Heart right ventricle (tissue), 16 donors: ENCODE measurements around the gene DDX31. TPM values are rescaled to one million over a fixed set of nuclear protein-coding genes. Genes with fewer than 3 reads are reported as not detected.

ENCODE experiments used
- ATAC-seq, 8 donors: fragments of 200-7000 bp; cut with Tn5 transposase; one replicate each; pipeline ENCODE4 v1.9.1; 2020; ENCODE audit warnings: mild to moderate bottlenecking in 8 of 8, moderate library complexity in 8 of 8, moderate number of reproducible peaks in 1 of 8
- DNase-seq, 2 donors: peaks; one replicate each; pipeline ENCODE4 v3.0.0-alpha.2; 2020
- H3K27ac ChIP-seq, 10 donors: fragments of 200-600 bp; sonication (generic) in 2 of 10; one replicate each; pipeline versions ENCODE4 v1.5.0 to v1.8.0; 2020 to 2022; ENCODE audit warnings: mild to moderate bottlenecking in 3 of 10
- H3K27me3 ChIP-seq, 7 donors: fragments of 200-600 bp; one replicate each; pipeline ENCODE4 v1.8.0; 2021 to 2022; ENCODE audit warnings: mild to moderate bottlenecking in 2 of 7
- H3K36me3 ChIP-seq, 9 donors: fragments of 200-600 bp; sonication (generic) in 1 of 9; one replicate each; pipeline versions ENCODE4 v1.5.0 to v1.8.0; 2020 to 2022; ENCODE audit warnings: mild to moderate bottlenecking in 2 of 9
- H3K4me1 ChIP-seq, 9 donors: fragments of 200-600 bp; sonication (generic) in 1 of 9; one replicate each; pipeline versions ENCODE4 v1.5.0 to v1.8.0; 2020 to 2022; ENCODE audit warnings: mild to moderate bottlenecking in 4 of 9
- H3K4me3 ChIP-seq, 10 donors: fragments of 200-600 bp; sonication (generic) in 2 of 10; one replicate each; pipeline versions ENCODE4 v1.5.0 to v1.8.0; 2020 to 2022; ENCODE audit warnings: mild to moderate bottlenecking in 7 of 10, moderate library complexity in 2 of 10
- H3K9me3 ChIP-seq, 11 donors: fragments of 200-600 bp in 10 of 11; sonication (generic) in 2 of 11; one replicate each; pipeline versions ENCODE4 v1.5.0 to v1.8.0; 2013 to 2022; ENCODE audit warnings: mild to moderate bottlenecking in 2 of 11, control low read depth in 1 of 11, moderate library complexity in 1 of 11
- CTCF ChIP-seq, 9 donors: fragments of 200-600 bp; sonication (generic) in 2 of 9; IDR thresholded peaks; one replicate each; pipeline versions ENCODE4 v1.5.0 to v1.8.0; 2021 to 2022; ENCODE audit warnings: antibody characterized with exemption in 9 of 9, mild to moderate bottlenecking in 5 of 9, moderate library complexity in 1 of 9
- WGBS, 2 donors: extraction: QIAGEN DNeasy Blood & Tissue Kit; methylation state at CpG; one replicate each; pipeline ENCODE4 v1.1.7; 2013; ENCODE audit warnings: inconsistent platforms in 1 of 2; 5-methylcytosine and 5-hydroxymethylcytosine counted together
- intact Hi-C, 10 donors: fragments of 100-400 bp; cut with DNase I; formaldehyde crosslinking; loops; one replicate each; pipeline versions ENCODE4 v1.11.1 to v1.14.2; 2022
- polyA plus RNA-seq, 2 donors: library from polyadenylated mRNA; stranded (reverse); fragments of 200-250 nt; gene quantifications; one replicate each; pipeline ENCODE4 v1.2.3, GENCODE V29; 2013
- total RNA-seq, 10 donors: library from RNA; stranded (reverse); fragmentation: NEBNext Ultra II Directional in 3 of 10; extraction: Animal tissue kit (Norgen Biotek cat#: 25700) in 3 of 10; gene quantifications; one replicate each; pipeline versions ENCODE4 v1.2.1 to v1.2.4, GENCODE V29; 2021 to 2023
- donor health status: Arrhythmogenic right ventricular cardiomyopathy.
- donor health status: ischemic (EF 13 %, LVEDD 7.1; RV severe dilation, severe dysfunction).
- donor health status: healthy with polysubstance abuse.
- donor health status: DM: no; HTN: yes; CAD: no.
- donor health status: DM: no; HTN: no; CAD: no.
- donor health status: ischemic (EF 25% LVEDD 6.9; RV normal size, moderate dysfunction).
- donor health status: ischemic (EF 25% LVEDD 5.7; RV mildly dilated, moderate dysfunction).
- donor health status: healthy.
- donor health status: DM: yes; HTN: yes; CAD: no.
- donor health status: Ischemic cardiomyopathy.
- donor health status: ischemic (EF 35%, LVEDD 5.7; RV mildly dilated, moderate dysfunction).
- donor health status: nonischemic (EF 11% LVEDD 7.7; RV severe dilation, severe dysfunction).
- donor health status: DM: yes; HTN: yes; CAD: no.
- donor health status: PGD.
- donor health status: ischemic (EF 29% LVEDD 5.4; RV normal size, mild dysfunction).
- donor health status: nonischemic (EF 23%, LVEDD 6.1; RV moderate dilation, normal function).

Gene DDX31
- total and polyA plus RNA-seq, 12 donors = 4.0 to 6.4 (median 5.0) TPM

GRCh38 chr9:132584601-132585560 lies 84.9 kb downstream of the DDX31 start:
- Histone ChIP-seq H3K9me3 (no peaks in the 10 kb centered on the region), H3K27ac (no peak overlapping the region), H3K36me3 (no peaks in the 10 kb centered on the region), H3K27me3 (peaks cover 64 to 100% (median 100%) of the 10 kb centered on the region in 7 donors), H3K4me3 (no peak overlapping the region), H3K4me1 (peaks cover 0 to 25% (median 12%) of the 10 kb centered on the region in 9 donors)
- intact Hi-C loops = no loop called here
- ATAC-seq (no peak), DNase-seq (no peak)
- WGBS, 2 donors = 6 to 10% methylated on average over 30 of the region's 30 CpGs
- no peak for TF ChIP-seq CTCF (IDR thresholded peaks at IDR 0.05)

GRCh38 chr9:132583584-132584304 lies 86.0 kb downstream of the DDX31 start:
- H3K9me3 ChIP-seq = no peaks in the 10 kb centered on the region
- no peak for ATAC-seq
- peaks cover 67 to 100% (median 100%) of the 10 kb centered on the region in 7 donors for H3K27me3 ChIP-seq
- H3K4me3 ChIP-seq = no peak overlapping the region
- no peak overlapping the region for H3K27ac ChIP-seq
- H3K36me3 ChIP-seq = no peaks in the 10 kb centered on the region
- no peak for TF ChIP-seq CTCF (IDR thresholded peaks at IDR 0.05)
- intact Hi-C loops = no loop called here
- no peak for DNase-seq
- peaks cover 0 to 22% (median 10%) of the 10 kb centered on the region in 9 donors for H3K4me1 ChIP-seq
- 3 to 5% methylated on average over 8 of the region's 8 CpGs for WGBS, 2 donors

- Histone ChIP-seq H3K4me1 (peaks cover 0 to 22% (median 10%) of the 10 kb centered on the region in 9 donors), H3K4me3 (no peak overlapping the region), H3K27me3 (peaks cover 60 to 100% (median 100%) of the 10 kb centered on the region in 7 donors), H3K9me3 (no peaks in the 10 kb centered on the region), H3K27ac (no peak overlapping the region), H3K36me3 (no peaks in the 10 kb centered on the region)
- no peak for TF ChIP-seq CTCF (IDR thresholded peaks at IDR 0.05)
- DNase-seq (no peak), ATAC-seq (peak in 1 of 8 donors; percentile 5)
- intact Hi-C loops = no loop called here
- WGBS, 2 donors = 6 to 7% methylated on average over 37 of the region's 37 CpGs
Observed at GRCh38 chr9:132582786-132583583, 86.8 kb downstream of the DDX31 start.
